Natural killer cell (primary cell): ENCODE measurements around the gene VCL. TPM values are rescaled to one million over a fixed set of nuclear protein-coding genes. Genes with fewer than 3 reads are reported as not detected.

Source experiments
- ATAC-seq, 3 donors: fragments of 150-1000 bp in 2 of 3; fragments of 200-7000 bp in 1 of 3; cut with Tn5 transposase; 1 replicate in 1 of 3; 2 replicates in 2 of 3; pipeline ENCODE4 v1.10.0; 2021; ENCODE audit warnings: mild to moderate bottlenecking in 2 of 3, moderate library complexity in 2 of 3
- DNase-seq, 2 donors: peaks; one replicate each; pipeline versions ENCODE4 v3.0.0 to v3.0.0-alpha.2; 2013 to 2021; ENCODE audit warnings: mixed read lengths in 1 of 2
- H3K27ac ChIP-seq: one replicate; pipeline ENCODE4 v1.5.1; 2013; ENCODE audit warnings: mild to moderate bottlenecking, low read length
- H3K27me3 ChIP-seq: one replicate; pipeline ENCODE4 v1.6.1; 2013; ENCODE audit warnings: low read length; ENCODE audit not compliant: control insufficient read depth, insufficient read depth
- H3K36me3 ChIP-seq: one replicate; pipeline ENCODE4 v1.6.1; 2013; ENCODE audit warnings: low read length; ENCODE audit not compliant: control insufficient read depth, insufficient read depth
- H3K4me1 ChIP-seq: one replicate; pipeline ENCODE4 v1.6.1; 2013; ENCODE audit warnings: low read length; ENCODE audit not compliant: control insufficient read depth, insufficient read depth
- H3K4me3 ChIP-seq: one replicate; pipeline ENCODE4 v1.5.1; 2013; ENCODE audit warnings: low read length
- H3K9me3 ChIP-seq: one replicate; pipeline ENCODE4 v1.6.1; 2013; ENCODE audit warnings: low read length; ENCODE audit not compliant: control insufficient read depth, insufficient read depth
- H3K27ac Mint-ChIP-seq, 2 donors: one replicate each; pipeline ENCODE4 v1.8.0; 2022; ENCODE audit warnings: mild to moderate bottlenecking in 2 of 2, mixed read lengths in 2 of 2, moderate library complexity in 1 of 2
- H3K27me3 Mint-ChIP-seq, 2 donors: one replicate each; pipeline ENCODE4 v1.8.0; 2022; ENCODE audit warnings: low read depth in 2 of 2, mixed read lengths in 2 of 2
- H3K36me3 Mint-ChIP-seq: one replicate; pipeline ENCODE4 v1.8.0; 2022; ENCODE audit warnings: mixed read lengths
- H3K4me1 Mint-ChIP-seq, 2 donors: one replicate each; pipeline ENCODE4 v1.8.0; 2022; ENCODE audit warnings: mixed read lengths in 2 of 2
- H3K4me3 Mint-ChIP-seq: one replicate; pipeline ENCODE4 v1.8.0; 2022; ENCODE audit warnings: mild to moderate bottlenecking, moderate library complexity, mixed read lengths
- H3K9me3 Mint-ChIP-seq, 2 donors: one replicate each; pipeline ENCODE4 v1.8.0; 2022; ENCODE audit warnings: mixed read lengths in 2 of 2
- CTCF ChIP-seq: fragments of 200-600 bp; IDR thresholded peaks from one replicate; pipeline ENCODE4 v1.8.0; 2022; ENCODE audit warnings: antibody characterized with exemption
- whole genome bisulfite sequencing: methylation state at CpG from one replicate; pipeline ENCODE4 v1.1.7; 2013; ENCODE audit warnings: missing lambda C conversion rate; ENCODE audit not compliant: insufficient coverage; 5-methylcytosine and 5-hydroxymethylcytosine counted together
- intact Hi-C: fragments of 100-400 bp; cut with micrococcal nuclease; formaldehyde crosslinking; loops from one replicate; pipeline ENCODE4 v1.14.2; 2022
- total RNA-seq, 4 donors: library from RNA; stranded (reverse); fragments of 120-200 nt in 1 of 4; gene quantifications; one replicate each; pipeline versions ENCODE4 v1.2.3 to v1.2.4, GENCODE V29; 2013 to 2022

Gene VCL
- total RNA-seq, 3 donors from 2014 or later (not counting 1 experiment from before 2014, with no cell fraction given): 121 to 145 (median 122) TPM

- intact Hi-C loops: loop anchor here (5.0 kb wide), 1 partner anchor 213 kb away; no protein-coding TSS in a partner anchor
- ATAC-seq: no peak
- H3K36me3 Mint-ChIP-seq: peaks cover 50% of the 10 kb centered on the region
Observed at GRCh38 chr10:74099836-74100235, 101.9 kb downstream of the VCL start.

GRCh38 chr10:74103560-74104258 is 105.8 kb downstream of the VCL start:
- intact Hi-C loops: loop anchor here (5.0 kb wide), 1 partner anchor 216 kb away; no protein-coding TSS in a partner anchor
- ATAC-seq (no peak), DNase-seq (peak in 1 of 2 donors; percentile 26)
- Histone ChIP-seq H3K36me3 (peaks cover 73% of the 10 kb centered on the region), H3K4me3 (no peak overlapping the region), H3K9me3 (no peaks in the 10 kb centered on the region), H3K27ac (no peak overlapping the region), H3K27me3 (no peaks in the 10 kb centered on the region), H3K4me1 (no peaks in the 10 kb centered on the region)
- 96% methylated on average over 11 of the region's 11 CpGs for WGBS
- Mint-ChIP-seq H3K27me3 (no peaks in the 10 kb centered on the region), H3K4me1 (peaks cover 7 to 14% of the 10 kb centered on the region in 2 donors), H3K36me3 (peaks cover 30% of the 10 kb centered on the region), H3K4me3 (no peak overlapping the region), H3K9me3 (no peaks in the 10 kb centered on the region), H3K27ac (peak overlapping the region; percentile 6 to 38)
- no peak for TF ChIP-seq CTCF

More at GRCh38 chr10:74099836-74100235, 101.9 kb downstream of the VCL start:
- no peaks in the 10 kb centered on the region for H3K27me3 Mint-ChIP-seq
- Histone ChIP-seq H3K36me3 (peaks cover 76% of the 10 kb centered on the region), H3K9me3 (no peaks in the 10 kb centered on the region), H3K4me3 (no peak overlapping the region), H3K27me3 (no peaks in the 10 kb centered on the region), H3K27ac (no peak overlapping the region), H3K4me1 (no peaks in the 10 kb centered on the region)
- peaks cover 5 to 7% of the 10 kb centered on the region in 2 donors for H3K4me1 Mint-ChIP-seq
- WGBS: over 99% methylated on average over 3 of the region's 3 CpGs
- no peaks in the 10 kb centered on the region for H3K9me3 Mint-ChIP-seq
- TF ChIP-seq CTCF: no peak
- DNase-seq: no peak
- no peak overlapping the region for H3K4me3 Mint-ChIP-seq
- H3K27ac Mint-ChIP-seq: peak overlapping the region; percentile 27 to 60

- H3K27me3 ChIP-seq: no peaks in the 10 kb centered on the region
- no peaks in the 10 kb centered on the region for H3K9me3 ChIP-seq
- no peaks in the 10 kb centered on the region for H3K4me1 ChIP-seq
- no peak overlapping the region for H3K4me3 Mint-ChIP-seq
- TF ChIP-seq CTCF: no peak
- peaks cover 4 to 12% of the 10 kb centered on the region in 2 donors for H3K4me1 Mint-ChIP-seq
- no peak overlapping the region for H3K4me3 ChIP-seq
- WGBS: 97% methylated on average over 5 of the region's 5 CpGs
- peaks cover 26% of the 10 kb centered on the region for H3K36me3 Mint-ChIP-seq
- H3K27ac ChIP-seq: no peak overlapping the region
- no peak for ATAC-seq
- H3K27me3 Mint-ChIP-seq: no peaks in the 10 kb centered on the region
- peak overlapping the region; percentile 6 to 38 for H3K27ac Mint-ChIP-seq
- H3K36me3 ChIP-seq: peaks cover 74% of the 10 kb centered on the region
- no peaks in the 10 kb centered on the region for H3K9me3 Mint-ChIP-seq
- DNase-seq: no peak
- intact Hi-C loops: loop anchor here (5.0 kb wide), 1 partner anchor 217 kb away; no protein-coding TSS in a partner anchor
Observed at GRCh38 chr10:74104480-74104879, 106.6 kb downstream of the VCL start.
